Chondrocyte (in vitro differentiated cells): Measurements from ENCODE around the gene GARNL3. TPM values are rescaled to one million over a fixed set of nuclear protein-coding genes. Genes with fewer than 3 reads are reported as not detected.

Experiments
- DNase-seq: peaks from one replicate; pipeline ENCODE4 v3.0.0; 2021; ENCODE audit warnings: mixed read lengths, low spot score
- H3K27ac Mint-ChIP-seq: one replicate; pipeline ENCODE4 v1.8.0; 2021; ENCODE audit warnings: mild to moderate bottlenecking, moderate library complexity, mixed read lengths; ENCODE audit not compliant: unreplicated experiment
- H3K27me3 Mint-ChIP-seq: 2 replicates; pipeline ENCODE4 v1.8.0; 2021; ENCODE audit warnings: low read depth, mixed read lengths
- H3K36me3 Mint-ChIP-seq: 2 replicates; pipeline ENCODE4 v1.8.0; 2021; ENCODE audit warnings: low read depth, mixed read lengths
- H3K4me1 Mint-ChIP-seq: 2 replicates; pipeline ENCODE4 v1.8.0; 2021; ENCODE audit warnings: low read depth, mild to moderate bottlenecking, mixed read lengths
- H3K4me3 Mint-ChIP-seq: one replicate; pipeline ENCODE4 v1.8.0; 2021; ENCODE audit warnings: mild to moderate bottlenecking, moderate library complexity, mixed read lengths; ENCODE audit not compliant: unreplicated experiment
- H3K9me3 Mint-ChIP-seq: 2 replicates; pipeline ENCODE4 v1.8.0; 2021; ENCODE audit warnings: low read depth, mixed read lengths
- total RNA-seq: library from RNA; stranded (reverse); gene quantifications from 3 replicates; pipeline ENCODE4 v1.2.1, GENCODE V29; 2021
- TF ChIP-seq, protein P1 (sequence below): fragments of 200-600 bp; sonication (generic); IDR thresholded peaks from 2 replicates; pipeline ENCODE4 v1.5.0; 2021; ENCODE audit warnings: antibody characterized with exemption, mild to moderate bottlenecking, moderate library complexity

The GARNL3 gene
- total RNA-seq, 1 donor from 2014 or later: 8.9 TPM

DNA sequence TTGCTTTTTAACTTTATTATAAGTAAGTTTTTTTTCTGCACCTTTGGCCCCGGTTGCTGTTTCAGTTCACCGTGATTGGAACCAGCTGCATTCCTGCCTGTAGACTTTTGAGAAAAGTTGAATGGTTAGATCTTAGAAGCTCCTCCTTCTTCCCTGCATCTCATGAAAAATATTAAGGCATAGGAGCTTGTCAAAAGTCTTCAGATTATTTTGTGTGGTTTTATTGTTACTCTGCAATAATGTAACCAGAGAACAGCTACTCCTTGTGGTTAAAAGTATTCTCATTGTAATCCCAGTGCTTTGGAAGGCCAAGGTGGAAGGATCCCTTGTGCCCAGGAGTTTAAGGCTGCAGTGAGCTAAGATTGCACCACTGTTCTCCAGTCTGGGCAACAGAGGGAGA, 129.1 kb downstream of the GARNL3 start:
- H3K4me3 Mint-ChIP-seq: no peak overlapping the region
- H3K9me3 Mint-ChIP-seq: no peaks in the 10 kb centered on the region
- TF ChIP-seq, protein P1, sequence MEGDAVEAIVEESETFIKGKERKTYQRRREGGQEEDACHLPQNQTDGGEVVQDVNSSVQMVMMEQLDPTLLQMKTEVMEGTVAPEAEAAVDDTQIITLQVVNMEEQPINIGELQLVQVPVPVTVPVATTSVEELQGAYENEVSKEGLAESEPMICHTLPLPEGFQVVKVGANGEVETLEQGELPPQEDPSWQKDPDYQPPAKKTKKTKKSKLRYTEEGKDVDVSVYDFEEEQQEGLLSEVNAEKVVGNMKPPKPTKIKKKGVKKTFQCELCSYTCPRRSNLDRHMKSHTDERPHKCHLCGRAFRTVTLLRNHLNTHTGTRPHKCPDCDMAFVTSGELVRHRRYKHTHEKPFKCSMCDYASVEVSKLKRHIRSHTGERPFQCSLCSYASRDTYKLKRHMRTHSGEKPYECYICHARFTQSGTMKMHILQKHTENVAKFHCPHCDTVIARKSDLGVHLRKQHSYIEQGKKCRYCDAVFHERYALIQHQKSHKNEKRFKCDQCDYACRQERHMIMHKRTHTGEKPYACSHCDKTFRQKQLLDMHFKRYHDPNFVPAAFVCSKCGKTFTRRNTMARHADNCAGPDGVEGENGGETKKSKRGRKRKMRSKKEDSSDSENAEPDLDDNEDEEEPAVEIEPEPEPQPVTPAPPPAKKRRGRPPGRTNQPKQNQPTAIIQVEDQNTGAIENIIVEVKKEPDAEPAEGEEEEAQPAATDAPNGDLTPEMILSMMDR: peak; percentile 61
- DNase-seq: no peak
- no peak overlapping the region for H3K27ac Mint-ChIP-seq
- H3K27me3 Mint-ChIP-seq: no peaks in the 10 kb centered on the region
- peaks cover 1% of the 10 kb centered on the region for H3K36me3 Mint-ChIP-seq
- H3K4me1 Mint-ChIP-seq: peaks cover 22% of the 10 kb centered on the region

GRCh38 chr9:127395497-127396252, 131.1 kb downstream of the GARNL3 start:
- no peak overlapping the region for H3K27ac Mint-ChIP-seq
- DNase-seq: no peak

GRCh38 chr9:127396253-127396807, 131.8 kb downstream of the GARNL3 start:
- Mint-ChIP-seq H3K27ac (peak overlapping the region; percentile 71), H3K27me3 (no peaks in the 10 kb centered on the region), H3K4me1 (peaks cover 13% of the 10 kb centered on the region), H3K36me3 (no peaks in the 10 kb centered on the region), H3K9me3 (no peaks in the 10 kb centered on the region), H3K4me3 (peak overlapping the region; percentile 88)
- peak; percentile 84 for DNase-seq
- TF ChIP-seq, protein P1: no peak

More at GRCh38 chr9:127395497-127396252, 131.1 kb downstream of the GARNL3 start:
- no peaks in the 10 kb centered on the region for H3K27me3 Mint-ChIP-seq
- peaks cover 13% of the 10 kb centered on the region for H3K4me1 Mint-ChIP-seq
- no peaks in the 10 kb centered on the region for H3K36me3 Mint-ChIP-seq
- TF ChIP-seq, protein P1: no peak
- H3K9me3 Mint-ChIP-seq: no peaks in the 10 kb centered on the region
- H3K4me3 Mint-ChIP-seq: peak overlapping the region; percentile 88

- Mint-ChIP-seq H3K9me3 (no peaks in the 10 kb centered on the region), H3K27ac (peak within 1 kb of the TSS; percentile 71), H3K27me3 (no peaks in the 10 kb centered on the region), H3K4me1 (peaks cover 13% of the 10 kb centered on the region), H3K36me3 (no peaks in the 10 kb centered on the region), H3K4me3 (peak within 1 kb of the TSS; percentile 88)
- TF ChIP-seq, protein P1: peak; percentile 56
- peak; percentile 99 for DNase-seq
Measured at GRCh38 chr9:127396808-127397645, 132.5 kb downstream of the GARNL3 start, which contains the start of gene SLC2A8. Gene SLC2A8, plus strand, starts transcription at chr9:127397169. Its CDS starts 62 bp downstream, at chr9:127397231.
